ENCODE results near the gene RAB34.

RAB34 gene

DNA sequence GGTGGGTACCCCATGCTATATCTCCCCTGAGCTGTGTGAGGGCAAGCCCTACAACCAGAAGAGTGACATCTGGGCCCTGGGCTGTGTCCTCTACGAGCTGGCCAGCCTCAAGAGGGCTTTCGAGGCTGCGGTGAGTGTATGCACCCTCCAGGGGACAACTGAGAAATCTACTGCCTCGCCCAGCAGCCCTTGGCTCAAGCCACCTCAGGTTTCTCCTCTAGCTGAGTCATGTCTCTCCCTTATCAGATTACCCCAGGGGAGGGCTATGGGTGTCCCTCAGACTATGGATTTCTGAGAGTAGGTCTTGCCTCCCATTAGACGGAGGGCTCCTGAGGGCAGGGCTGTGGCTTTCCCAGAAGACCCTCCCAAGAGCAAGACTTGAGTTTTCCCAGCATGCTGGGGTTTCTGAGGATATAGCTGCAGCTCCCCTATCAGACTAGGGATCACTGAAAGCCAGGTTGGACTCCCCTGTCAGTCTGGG is 17.6 kb upstream of the RAB34 start:
- TF ChIP-seq, protein P1, sequence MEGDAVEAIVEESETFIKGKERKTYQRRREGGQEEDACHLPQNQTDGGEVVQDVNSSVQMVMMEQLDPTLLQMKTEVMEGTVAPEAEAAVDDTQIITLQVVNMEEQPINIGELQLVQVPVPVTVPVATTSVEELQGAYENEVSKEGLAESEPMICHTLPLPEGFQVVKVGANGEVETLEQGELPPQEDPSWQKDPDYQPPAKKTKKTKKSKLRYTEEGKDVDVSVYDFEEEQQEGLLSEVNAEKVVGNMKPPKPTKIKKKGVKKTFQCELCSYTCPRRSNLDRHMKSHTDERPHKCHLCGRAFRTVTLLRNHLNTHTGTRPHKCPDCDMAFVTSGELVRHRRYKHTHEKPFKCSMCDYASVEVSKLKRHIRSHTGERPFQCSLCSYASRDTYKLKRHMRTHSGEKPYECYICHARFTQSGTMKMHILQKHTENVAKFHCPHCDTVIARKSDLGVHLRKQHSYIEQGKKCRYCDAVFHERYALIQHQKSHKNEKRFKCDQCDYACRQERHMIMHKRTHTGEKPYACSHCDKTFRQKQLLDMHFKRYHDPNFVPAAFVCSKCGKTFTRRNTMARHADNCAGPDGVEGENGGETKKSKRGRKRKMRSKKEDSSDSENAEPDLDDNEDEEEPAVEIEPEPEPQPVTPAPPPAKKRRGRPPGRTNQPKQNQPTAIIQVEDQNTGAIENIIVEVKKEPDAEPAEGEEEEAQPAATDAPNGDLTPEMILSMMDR (IDR thresholded peaks at IDR 0.05; ENCODE audit: low read depth, low read length): no peak
- in situ Hi-C loops (cut with HindIII; ENCODE audit: low sequenced_read_pairs): no loop called here

DNA sequence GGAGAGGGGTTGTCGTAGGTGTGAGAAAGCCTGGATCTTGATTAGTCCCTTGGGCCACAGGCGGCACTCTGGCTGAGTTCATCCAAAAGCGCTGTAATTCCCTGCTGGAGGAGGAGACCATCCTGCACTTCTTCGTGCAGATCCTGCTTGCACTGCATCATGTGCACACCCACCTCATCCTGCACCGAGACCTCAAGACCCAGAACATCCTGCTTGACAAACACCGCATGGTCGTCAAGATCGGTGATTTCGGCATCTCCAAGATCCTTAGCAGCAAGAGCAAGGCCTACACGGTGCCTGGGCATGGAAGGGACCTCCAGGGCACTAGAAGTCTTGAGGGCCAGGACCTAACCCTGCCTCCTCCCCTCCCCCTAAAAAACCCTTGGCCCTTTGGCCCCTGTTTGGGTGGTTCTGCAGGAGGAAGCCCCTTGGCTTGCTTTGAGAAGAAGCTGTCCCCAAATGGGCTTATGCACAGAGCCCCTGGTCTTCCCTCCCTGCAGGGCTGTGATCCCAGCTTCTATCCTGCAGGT is 17.1 kb upstream of the RAB34 start:
- in situ Hi-C loops (cut with HindIII; ENCODE audit: low sequenced_read_pairs): no loop called here
- DNase-seq (ENCODE audit: low read depth, low spot score): no peak
- H3K4me3 ChIP-seq (ENCODE audit: low read depth, low read length): no peak overlapping the region
- TF ChIP-seq, protein P1 (IDR thresholded peaks at IDR 0.05; ENCODE audit: low read depth, low read length): no peak

More for the DNA sequence above, 17.6 kb upstream of the RAB34 start:
- no peak overlapping the region for H3K4me3 ChIP-seq (ENCODE audit: low read depth, low read length)
- DNase-seq (ENCODE audit: low read depth, low spot score): no peak

DNA sequence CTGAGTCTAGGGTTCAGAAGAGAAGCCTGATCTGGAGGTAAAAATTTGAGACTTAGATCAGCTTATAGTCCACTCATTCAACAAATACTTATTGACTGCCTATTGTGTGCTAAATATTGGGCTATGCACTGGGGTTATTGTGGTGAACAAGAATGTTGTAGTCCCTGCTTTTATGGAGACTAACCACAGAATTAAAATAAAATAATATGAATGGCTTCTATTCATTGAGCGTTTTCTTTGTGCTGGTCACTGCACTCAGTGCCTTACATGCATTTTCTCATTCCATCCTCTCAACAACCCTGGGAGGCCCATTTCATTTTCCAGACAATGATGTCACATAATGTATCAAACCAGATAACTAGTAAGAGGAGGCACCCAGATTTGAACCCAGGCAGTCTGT is 15.7 kb upstream of the RAB34 start:
- in situ Hi-C loops (cut with HindIII; ENCODE audit: low sequenced_read_pairs): no loop called here
- peak; percentile 45 for DNase-seq (ENCODE audit: low read depth, low spot score)
- H3K4me3 ChIP-seq (ENCODE audit: low read depth, low read length): no peak overlapping the region
- TF ChIP-seq, protein P1 (IDR thresholded peaks at IDR 0.05; ENCODE audit: low read depth, low read length): no peak

DNA sequence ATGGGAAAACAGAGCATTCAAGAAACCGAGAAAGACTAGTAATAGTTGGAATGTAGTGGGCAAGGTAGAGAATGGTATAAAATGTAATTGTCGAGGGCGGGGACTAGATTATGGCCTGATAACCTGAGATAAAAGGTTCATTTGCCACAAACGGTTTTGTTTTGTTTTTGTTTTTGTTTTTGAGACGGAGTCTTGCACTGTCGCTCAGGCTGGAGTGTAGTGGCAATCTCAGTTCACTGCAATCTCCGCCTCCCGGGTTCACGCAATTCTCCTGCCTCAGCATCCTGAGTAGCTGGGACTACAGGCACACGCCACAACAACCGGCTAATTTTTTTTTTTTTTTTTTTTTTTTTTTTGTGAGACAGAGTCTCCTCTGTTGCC is 12.3 kb upstream of the RAB34 start:
- in situ Hi-C loops (cut with HindIII; ENCODE audit: low sequenced_read_pairs): no loop called here
- DNase-seq (ENCODE audit: low read depth, low spot score): no peak
- TF ChIP-seq, protein P1 (IDR thresholded peaks at IDR 0.05; ENCODE audit: low read depth, low read length): no peak
- H3K4me3 ChIP-seq (ENCODE audit: low read depth, low read length): no peak overlapping the region

DNA sequence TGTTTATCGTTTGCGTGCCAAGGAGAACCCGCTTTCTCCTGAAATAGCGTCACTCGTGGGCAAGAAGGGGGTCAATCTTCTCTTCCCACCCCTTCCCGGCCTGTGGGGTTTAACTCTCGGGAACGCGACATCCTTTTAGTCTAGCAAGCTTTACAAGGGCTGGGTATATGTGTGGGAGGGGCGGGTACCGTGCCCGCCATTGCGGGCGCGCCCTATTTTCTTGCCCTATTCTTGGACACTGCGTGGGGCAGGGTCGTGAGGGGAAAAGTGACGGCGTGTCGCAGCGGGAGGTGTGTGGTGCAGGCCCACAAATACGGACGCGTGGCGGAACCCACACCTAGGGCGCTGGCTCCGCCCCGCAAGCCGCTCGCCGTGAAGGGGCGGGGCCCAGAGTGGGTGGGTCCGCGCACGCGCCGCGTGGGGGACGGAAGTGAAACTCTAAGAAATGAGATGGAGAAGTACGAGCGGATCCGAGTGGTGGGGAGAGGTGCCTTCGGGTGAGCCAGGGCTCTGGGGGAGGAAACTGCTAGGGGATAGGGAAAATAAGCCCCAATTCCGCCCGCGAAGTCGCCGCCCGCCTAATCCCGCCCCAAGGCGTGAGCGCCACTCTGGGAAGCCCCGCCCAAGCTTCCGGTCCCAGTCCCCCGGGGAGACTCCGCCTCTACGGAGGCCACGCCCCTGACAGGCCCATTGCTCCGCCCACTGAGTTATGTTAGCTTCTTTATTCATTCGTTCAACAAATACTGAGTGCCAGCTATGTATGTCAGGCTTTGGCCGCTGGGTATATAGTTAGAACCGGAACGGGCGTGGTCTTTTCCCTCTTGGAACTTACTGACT is 10.9 kb upstream of the RAB34 start, which contains the start of gene NEK8:
Gene NEK8 (plus strand): TSS at position 425 of the 837 bp plus-strand sequence. CDS start 26 bp downstream, at position 451.
- H3K4me3 ChIP-seq (ENCODE audit: low read depth, low read length): peak within 1 kb of the TSS; percentile 75
- TF ChIP-seq, protein P1 (IDR thresholded peaks at IDR 0.05; ENCODE audit: low read depth, low read length): no peak
- DNase-seq (ENCODE audit: low read depth, low spot score): peak; percentile 93
- in situ Hi-C loops (cut with HindIII; ENCODE audit: low sequenced_read_pairs): no loop called here

DNA sequence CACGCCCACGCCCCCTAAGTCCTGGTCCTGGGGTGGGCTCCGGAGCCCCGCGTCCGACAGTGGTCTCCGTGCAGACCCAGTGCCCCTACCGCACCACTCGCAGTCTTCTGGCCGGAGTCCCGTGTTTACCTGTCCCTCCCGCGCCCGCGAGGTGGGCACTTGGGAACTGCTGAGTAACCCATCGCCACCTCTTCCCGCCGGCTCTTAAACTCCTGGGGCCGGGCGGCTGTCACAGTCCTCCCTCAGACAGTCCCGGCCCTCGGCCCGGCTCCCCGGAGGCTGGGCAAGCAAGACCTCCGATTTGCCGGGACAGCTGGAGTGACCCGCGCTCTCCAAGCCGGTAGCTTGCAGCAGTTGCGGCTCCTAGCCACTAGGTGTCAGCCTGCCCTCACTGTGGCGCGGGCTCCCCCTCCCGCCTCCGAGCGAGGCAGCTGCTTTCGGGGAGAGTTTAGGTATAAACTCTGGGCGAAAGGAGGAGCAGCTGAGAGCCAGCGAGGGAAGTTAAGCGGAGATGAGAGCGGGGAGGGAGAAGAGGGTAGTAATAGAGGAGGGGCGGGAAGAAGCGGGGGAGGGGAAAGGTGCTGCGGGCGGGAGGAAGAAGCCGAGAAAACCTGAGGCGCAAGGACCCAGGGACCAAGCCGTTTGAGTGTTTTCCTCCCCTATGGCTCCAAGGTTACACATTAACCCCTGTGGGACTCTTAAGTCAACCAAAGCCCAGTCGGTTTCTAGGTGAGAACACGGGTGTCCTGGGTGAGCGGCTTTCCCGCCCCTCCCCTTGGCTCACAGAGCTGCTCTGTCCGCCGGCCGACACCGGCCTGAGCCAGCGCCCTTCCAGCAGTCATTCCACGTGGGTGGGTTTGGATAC is 9.2 kb upstream of the RAB34 start:
- DNase-seq (ENCODE audit: low read depth, low spot score): peak; percentile 97
- in situ Hi-C loops (cut with HindIII; ENCODE audit: low sequenced_read_pairs): no loop called here

More for the DNA sequence above, 9.2 kb upstream of the RAB34 start:
- peak overlapping the region; percentile 61 for H3K4me3 ChIP-seq (ENCODE audit: low read depth, low read length)
- TF ChIP-seq, protein P1 (IDR thresholded peaks at IDR 0.05; ENCODE audit: low read depth, low read length): peak; percentile 99

Data from astrocyte of the spinal cord (primary cell).